ENCODE measurements around the gene DOCK9.

The DOCK9 gene

GRCh38 chr13:98972059-98972458 is 5.8 kb downstream of the DOCK9 start:
- DNase-seq, result no peak

- DNase-seq, result no peak
Measured at GRCh38 chr13:98970330-98970729, 7.5 kb downstream of the DOCK9 start.

- DNase-seq, result no peak
Measured at GRCh38 chr13:98967491-98967890, 10.4 kb downstream of the DOCK9 start.

GRCh38 chr13:98966019-98966418 is 11.8 kb downstream of the DOCK9 start:
- DNase-seq, result no peak

- no peak for DNase-seq
Measured at GRCh38 chr13:98965325-98965724, 12.5 kb downstream of the DOCK9 start.

- no peak for DNase-seq
Measured at GRCh38 chr13:98963917-98964316, 13.9 kb downstream of the DOCK9 start.

GRCh38 chr13:98962901-98963590 is 14.8 kb downstream of the DOCK9 start:
- no peak for DNase-seq

GRCh38 chr13:98961503-98962105 is 16.3 kb downstream of the DOCK9 start:
- no peak for DNase-seq

GRCh38 chr13:98960606-98961502 is 17.0 kb downstream of the DOCK9 start:
- DNase-seq, result no peak

- no peak for DNase-seq
Measured at GRCh38 chr13:98959786-98960605, 17.9 kb downstream of the DOCK9 start.

GRCh38 chr13:98959291-98959690 is 18.6 kb downstream of the DOCK9 start:
- DNase-seq, result no peak

GRCh38 chr13:98958443-98958794 is 19.4 kb downstream of the DOCK9 start:
- DNase-seq, result no peak

- DNase-seq, result no peak
Measured at GRCh38 chr13:98957731-98958442, 20.0 kb downstream of the DOCK9 start.

GRCh38 chr13:98955336-98955735 is 22.5 kb downstream of the DOCK9 start:
- no peak for DNase-seq

- no peak for DNase-seq
Measured at GRCh38 chr13:98954313-98954712, 23.6 kb downstream of the DOCK9 start.

- DNase-seq, result no peak
Measured at GRCh38 chr13:98951266-98951665, 26.6 kb downstream of the DOCK9 start.

- no peak for DNase-seq
Measured at GRCh38 chr13:98950705-98951104, 27.2 kb downstream of the DOCK9 start.

- no peak for DNase-seq
Measured at GRCh38 chr13:98947925-98948324, 29.9 kb downstream of the DOCK9 start.

GRCh38 chr13:98945863-98946605 is 31.8 kb downstream of the DOCK9 start:
- DNase-seq, result no peak

- no peak for DNase-seq
Measured at GRCh38 chr13:98944336-98944735, 33.5 kb downstream of the DOCK9 start.

- no peak for DNase-seq
Measured at GRCh38 chr13:98942997-98943396, 34.9 kb downstream of the DOCK9 start.

GRCh38 chr13:98942485-98942884 is 35.4 kb downstream of the DOCK9 start:
- DNase-seq, result no peak
